BE2C (cell line): Measurements from ENCODE around the gene ABR.

ENCODE experiments used
- DNase-seq: peaks from one replicate; pipeline ENCODE4 v3.0.0-alpha.2; 2020
- H3K27me3 ChIP-seq: fragments of 250-450 bp; sonication (Bioruptor Pico); 2 replicates; pipeline ENCODE4 v1.5.1; 2020; ENCODE audit warnings: mild to moderate bottlenecking
- H3K36me3 ChIP-seq: fragments of 250-450 bp; sonication (Bioruptor Pico); 2 replicates; pipeline ENCODE4 v1.5.1; 2020; ENCODE audit warnings: mild to moderate bottlenecking
- H3K4me1 ChIP-seq: fragments of 250-450 bp; sonication (Bioruptor Pico); 2 replicates; pipeline ENCODE4 v1.5.1; 2020
- H3K4me3 ChIP-seq: 2 replicates; pipeline ENCODE4 v1.5.1; 2011; ENCODE audit warnings: low read depth, low read length
- H3K9me3 ChIP-seq: fragments of 250-450 bp; sonication (Bioruptor Pico); 2 replicates; pipeline ENCODE4 v1.5.1; 2020
- TF ChIP-seq, protein P1 (sequence below): IDR thresholded peaks from 2 replicates; pipeline ENCODE4 v1.5.1; 2012; ENCODE audit warnings: mild to moderate bottlenecking, low read depth, low read length

The ABR gene

DNA sequence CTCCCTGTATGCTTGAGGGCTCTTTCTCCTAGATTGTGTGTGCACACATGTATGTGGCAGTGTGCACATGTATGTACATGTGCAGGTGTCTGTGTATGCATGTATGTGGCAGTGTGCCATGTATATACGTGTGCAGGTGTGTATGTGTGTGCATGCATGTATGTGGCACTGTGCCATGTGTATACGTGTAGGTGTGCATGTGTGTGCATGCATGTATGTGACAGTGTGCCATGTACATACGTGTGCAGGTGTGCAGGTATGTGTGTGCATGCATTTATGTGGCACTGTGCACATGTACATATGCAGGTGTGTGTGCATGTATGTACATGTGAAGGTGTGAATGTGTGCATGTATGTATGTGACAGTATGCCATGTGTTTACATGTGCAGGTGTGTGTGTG, 46.5 kb upstream of the ABR start:
- Histone ChIP-seq H3K36me3 (no peaks in the 10 kb centered on the region), H3K27me3 (peaks cover 42% of the 10 kb centered on the region), H3K4me3 (no peak overlapping the region), H3K9me3 (no peaks in the 10 kb centered on the region), H3K4me1 (no peaks in the 10 kb centered on the region)
- TF ChIP-seq, protein P1, sequence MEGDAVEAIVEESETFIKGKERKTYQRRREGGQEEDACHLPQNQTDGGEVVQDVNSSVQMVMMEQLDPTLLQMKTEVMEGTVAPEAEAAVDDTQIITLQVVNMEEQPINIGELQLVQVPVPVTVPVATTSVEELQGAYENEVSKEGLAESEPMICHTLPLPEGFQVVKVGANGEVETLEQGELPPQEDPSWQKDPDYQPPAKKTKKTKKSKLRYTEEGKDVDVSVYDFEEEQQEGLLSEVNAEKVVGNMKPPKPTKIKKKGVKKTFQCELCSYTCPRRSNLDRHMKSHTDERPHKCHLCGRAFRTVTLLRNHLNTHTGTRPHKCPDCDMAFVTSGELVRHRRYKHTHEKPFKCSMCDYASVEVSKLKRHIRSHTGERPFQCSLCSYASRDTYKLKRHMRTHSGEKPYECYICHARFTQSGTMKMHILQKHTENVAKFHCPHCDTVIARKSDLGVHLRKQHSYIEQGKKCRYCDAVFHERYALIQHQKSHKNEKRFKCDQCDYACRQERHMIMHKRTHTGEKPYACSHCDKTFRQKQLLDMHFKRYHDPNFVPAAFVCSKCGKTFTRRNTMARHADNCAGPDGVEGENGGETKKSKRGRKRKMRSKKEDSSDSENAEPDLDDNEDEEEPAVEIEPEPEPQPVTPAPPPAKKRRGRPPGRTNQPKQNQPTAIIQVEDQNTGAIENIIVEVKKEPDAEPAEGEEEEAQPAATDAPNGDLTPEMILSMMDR: no peak
- no peak for DNase-seq

DNA sequence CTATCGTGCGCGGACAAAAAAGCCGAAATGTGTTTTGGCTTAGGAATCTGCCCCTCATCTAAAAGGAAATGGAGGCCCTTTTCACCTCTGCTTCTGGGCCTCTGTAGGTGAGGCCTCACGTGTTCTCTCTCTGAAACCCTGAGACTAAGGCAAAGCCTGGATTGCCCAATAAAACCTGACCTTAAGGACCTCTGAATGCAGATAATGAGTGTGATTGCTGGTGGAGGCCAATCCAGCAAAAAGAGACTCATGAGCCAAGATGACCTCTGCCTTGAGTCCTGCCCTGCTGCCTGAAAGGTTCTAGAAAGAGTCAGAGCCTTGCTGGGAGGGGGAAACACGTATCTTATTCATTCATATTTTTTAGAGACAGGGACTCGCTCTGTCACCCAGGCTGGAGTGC, 44.5 kb upstream of the ABR start:
- no peak for DNase-seq
- Histone ChIP-seq H3K9me3 (no peaks in the 10 kb centered on the region), H3K36me3 (no peaks in the 10 kb centered on the region), H3K27me3 (peaks cover 26% of the 10 kb centered on the region), H3K4me1 (no peaks in the 10 kb centered on the region), H3K4me3 (no peak overlapping the region)
- TF ChIP-seq, protein P1: no peak

DNA sequence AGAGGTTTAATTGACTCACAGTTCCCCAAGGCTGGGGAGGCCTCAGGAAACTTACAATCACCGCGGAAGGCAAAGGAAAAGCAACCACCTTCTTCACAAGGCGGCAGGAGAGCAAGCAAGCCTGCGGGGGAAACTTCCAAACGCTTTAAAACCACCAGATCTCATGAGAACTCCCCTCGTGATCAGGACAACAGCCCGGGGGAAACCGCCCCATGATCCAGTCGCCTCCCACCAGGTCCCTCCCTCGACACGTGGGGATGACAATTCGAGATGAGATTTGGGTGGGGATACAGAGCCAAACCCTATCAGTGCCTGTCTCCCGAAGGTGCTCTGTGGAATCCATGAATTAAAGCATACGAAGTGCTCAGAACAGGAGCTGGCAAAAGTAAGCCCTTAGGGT, 43.9 kb upstream of the ABR start:
- TF ChIP-seq, protein P1: no peak
- H3K27me3 ChIP-seq: peaks cover 19% of the 10 kb centered on the region
- no peaks in the 10 kb centered on the region for H3K4me1 ChIP-seq
- DNase-seq: no peak
- H3K4me3 ChIP-seq: no peak overlapping the region
- H3K9me3 ChIP-seq: no peaks in the 10 kb centered on the region
- H3K36me3 ChIP-seq: no peaks in the 10 kb centered on the region

DNA sequence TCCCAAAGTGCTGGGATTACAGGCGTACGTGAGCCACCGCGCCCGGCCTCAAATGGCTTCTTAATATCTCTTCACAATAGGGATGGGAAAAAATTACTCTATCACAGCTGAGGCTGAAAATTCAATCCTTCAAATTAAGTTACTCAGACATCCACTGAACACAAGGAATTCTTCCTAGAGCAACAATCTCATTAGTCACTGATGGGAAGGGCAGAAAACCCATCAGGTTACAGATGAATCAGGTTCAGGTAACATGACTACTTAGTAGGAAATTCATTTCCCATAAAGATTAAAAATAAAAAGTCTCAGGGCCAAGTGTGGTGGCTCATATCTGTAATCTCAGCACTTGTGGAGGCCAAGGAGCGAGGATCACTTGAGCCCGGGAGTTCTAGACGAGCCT, 42.5 kb upstream of the ABR start:
- Histone ChIP-seq H3K36me3 (no peaks in the 10 kb centered on the region), H3K27me3 (peaks cover 6% of the 10 kb centered on the region), H3K9me3 (no peaks in the 10 kb centered on the region), H3K4me3 (no peak overlapping the region), H3K4me1 (no peaks in the 10 kb centered on the region)
- TF ChIP-seq, protein P1: no peak
- no peak for DNase-seq

DNA sequence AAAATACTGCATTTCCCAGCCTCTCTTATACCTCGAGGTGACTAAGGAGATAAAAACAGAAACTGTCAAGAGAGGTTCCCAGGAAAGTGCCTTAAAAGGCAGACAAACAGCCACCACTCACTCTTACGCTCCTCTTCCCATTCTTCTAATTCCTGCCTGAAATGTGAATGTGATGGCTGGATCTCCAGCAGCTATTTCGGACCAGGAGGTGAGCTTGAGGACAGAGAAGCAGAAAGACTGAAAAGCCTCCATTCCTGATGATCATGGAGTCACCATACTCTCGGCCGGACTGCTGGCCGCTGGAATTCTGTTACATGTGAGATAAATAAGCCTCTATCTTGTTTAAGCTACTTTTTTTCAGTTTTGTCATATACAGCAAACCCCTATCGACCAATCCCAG, 41.4 kb upstream of the ABR start:
- no peaks in the 10 kb centered on the region for H3K4me1 ChIP-seq
- no peaks in the 10 kb centered on the region for H3K36me3 ChIP-seq
- DNase-seq: no peak
- TF ChIP-seq, protein P1: no peak
- H3K9me3 ChIP-seq: no peaks in the 10 kb centered on the region
- no peaks in the 10 kb centered on the region; the same call in 1 of the 2 replicates for H3K27me3 ChIP-seq
- H3K4me3 ChIP-seq: no peak overlapping the region

DNA sequence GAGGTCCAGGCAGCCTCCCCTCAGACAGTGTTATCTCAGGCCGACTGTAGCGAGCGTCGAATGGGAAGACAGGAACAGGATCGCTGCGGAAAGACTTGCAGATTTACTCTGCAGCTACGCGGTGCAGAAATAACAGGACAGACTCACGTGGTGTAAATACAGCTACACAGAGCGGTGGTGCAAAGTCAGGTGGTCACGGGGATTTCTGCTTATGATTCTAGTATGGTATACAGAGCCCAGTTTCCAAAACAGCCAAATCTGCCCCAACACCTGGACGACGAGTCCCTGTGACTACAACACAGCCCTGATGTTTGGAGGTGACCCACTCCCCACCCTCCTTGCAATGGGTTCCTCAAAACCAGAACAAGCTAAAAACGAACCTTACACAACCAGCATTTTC, 40.6 kb upstream of the ABR start:
- TF ChIP-seq, protein P1: no peak
- Histone ChIP-seq H3K4me1 (no peaks in the 10 kb centered on the region), H3K4me3 (no peak overlapping the region), H3K27me3 (no peaks in the 10 kb centered on the region), H3K36me3 (no peaks in the 10 kb centered on the region), H3K9me3 (no peaks in the 10 kb centered on the region)
- no peak for DNase-seq
